AG04450 (cell line): Measurements from ENCODE around the gene GABRR3. TPM values are rescaled to one million over a fixed set of nuclear protein-coding genes. Genes with fewer than 3 reads are reported as not detected.

Experiments used
- CTCF ChIA-PET: fragments of 300-600, 350-600 bp; formaldehyde crosslinking; extraction: SDS; loops from one replicate; lab custom pipeline; 2022; ENCODE audit warnings: antibody characterized with exemption, inconsistent platforms; lab: Charles Lee
- POLR2A ChIA-PET: fragments of 350-600 bp; formaldehyde crosslinking; extraction: SDS; loops from one replicate; lab custom pipeline; 2021; ENCODE audit warnings: antibody characterized with exemption, inconsistent platforms; lab: Yijun Ruan, JAX
- DNase-seq: peaks from one replicate; pipeline ENCODE4 v3.0.0-alpha.2; 2011; ENCODE audit warnings: low read depth, low spot score
- H3K27ac ChIP-seq: one replicate; pipeline ENCODE4 v1.5.1; 2012; ENCODE audit warnings: low read depth, low read length, control low read depth
- H3K27me3 ChIP-seq: one replicate; pipeline ENCODE4 v1.6.0; 2012; ENCODE audit warnings: low read length; ENCODE audit not compliant: control insufficient read depth, insufficient read depth
- H3K4me3 ChIP-seq: 2 replicates; pipeline ENCODE4 v1.5.1; 2011; ENCODE audit warnings: mild to moderate bottlenecking, low read depth, low read length, control low read depth
- H3K9me3 ChIP-seq: 2 replicates; pipeline ENCODE4 v1.5.1; 2012; ENCODE audit warnings: low read length; ENCODE audit not compliant: control insufficient read depth, insufficient read depth
- CTCF ChIP-seq: IDR thresholded peaks from 2 replicates; pipeline ENCODE4 v1.5.1; 2011; ENCODE audit warnings: low read depth, low read length, control low read depth, inconsistent platforms
- polyA plus RNA-seq: library from polyadenylated mRNA; depleted of rRNA; stranded (reverse); fragments of >200 nt; gene quantifications from 2 replicates; pipeline ENCODE4 v1.2.3, GENCODE V29; 2011

The GABRR3 gene
- polyA plus RNA-seq, 1 experiment, result not detected

- CTCF ChIA-PET, result no interaction called here
- POLR2A ChIA-PET, result no interaction called here
- no peak overlapping the region for H3K4me3 ChIP-seq
- no peak for TF ChIP-seq CTCF
- peaks cover 3% of the 10 kb centered on the region for H3K27me3 ChIP-seq
- H3K9me3 ChIP-seq, result no peaks in the 10 kb centered on the region
- no peak for DNase-seq
- no peak overlapping the region for H3K27ac ChIP-seq
These were observed 41.6 kb downstream of the GABRR3 start for GRCh38 chr3:97993526-97993925.

GRCh38 chr3:97992547-97993173 is 42.5 kb downstream of the GABRR3 start:
- no peak overlapping the region for H3K4me3 ChIP-seq
- ChIA-PET CTCF (no interaction called here), POLR2A (no interaction called here)
- no peak overlapping the region for H3K27ac ChIP-seq
- peaks cover 4% of the 10 kb centered on the region for H3K27me3 ChIP-seq
- H3K9me3 ChIP-seq, result no peaks in the 10 kb centered on the region
- TF ChIP-seq CTCF, result no peak
- no peak for DNase-seq

- H3K4me3 ChIP-seq, result no peak overlapping the region
- no peak overlapping the region for H3K27ac ChIP-seq
- peaks cover 4% of the 10 kb centered on the region for H3K27me3 ChIP-seq
- H3K9me3 ChIP-seq, result no peaks in the 10 kb centered on the region
- no peak for TF ChIP-seq CTCF
- DNase-seq, result no peak
- ChIA-PET POLR2A (no interaction called here), CTCF (no interaction called here)
These were observed 43.8 kb downstream of the GABRR3 start for GRCh38 chr3:97991293-97991682.

- H3K27ac ChIP-seq, result no peak overlapping the region
- CTCF ChIA-PET, result no interaction called here
- POLR2A ChIA-PET, result no interaction called here
- peaks cover 4% of the 10 kb centered on the region for H3K27me3 ChIP-seq
- H3K9me3 ChIP-seq, result no peaks in the 10 kb centered on the region
- DNase-seq, result no peak
- TF ChIP-seq CTCF, result no peak
- no peak overlapping the region for H3K4me3 ChIP-seq
These were observed 44.4 kb downstream of the GABRR3 start for GRCh38 chr3:97990624-97991292.

GRCh38 chr3:97988784-97989568 is 46.1 kb downstream of the GABRR3 start:
- CTCF ChIA-PET, result no interaction called here
- Histone ChIP-seq H3K9me3 (no peaks in the 10 kb centered on the region), H3K4me3 (no peak overlapping the region), H3K27ac (no peak overlapping the region), H3K27me3 (peaks cover 4% of the 10 kb centered on the region)
- DNase-seq, result no peak
- POLR2A ChIA-PET, result no interaction called here
- TF ChIP-seq CTCF, result no peak
